Measurements from ENCODE around the gene C19orf47. TPM values are rescaled to one million over a fixed set of nuclear protein-coding genes. Genes with fewer than 3 reads are reported as not detected.

Gene C19orf47
- total RNA-seq, 4 donors from 2014 or later = 4.7 to 27.0 (median 12.8) TPM

DNA sequence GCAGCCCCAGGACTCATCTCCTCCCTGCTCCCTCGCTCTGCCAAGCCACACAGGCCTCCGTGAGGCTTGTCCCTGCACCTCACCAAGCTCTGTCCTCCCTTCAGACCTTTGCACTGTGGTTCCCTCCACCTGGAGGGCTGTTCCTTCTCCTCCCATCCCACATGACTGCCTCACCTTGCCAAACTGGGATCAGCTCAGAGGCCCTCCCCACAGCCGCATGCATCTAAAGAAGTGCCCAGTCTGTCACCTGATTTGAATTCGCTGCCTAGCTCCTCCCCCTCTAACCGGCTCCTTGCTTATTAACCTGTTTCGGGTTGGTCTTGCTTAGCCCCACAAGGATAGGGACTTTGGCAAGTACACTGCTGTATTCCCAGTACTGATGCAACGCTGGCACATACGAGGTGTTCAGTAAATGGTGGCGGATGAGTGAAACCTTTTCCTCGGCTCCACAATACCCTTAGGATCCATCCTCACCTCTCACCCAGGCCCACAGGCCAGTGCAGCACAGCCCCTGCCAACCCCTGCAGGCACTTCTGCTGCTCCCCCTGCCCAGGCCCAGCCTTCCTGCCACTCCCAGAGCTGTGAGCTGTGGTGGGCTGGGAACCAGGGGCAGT, 67.5 kb downstream of the C19orf47 start:
- no peaks in the 10 kb centered on the region for H3K27me3 ChIP-seq
- TF ChIP-seq EP300 (IDR thresholded peaks at IDR 0.05) (no peak), CTCF (IDR thresholded peaks at IDR 0.05) (no peak), POLR2A (IDR thresholded peaks at IDR 0.05) (no peak)
- no peaks in the 10 kb centered on the region for H3K9me3 ChIP-seq
- 60 to 70% methylated on average over 10 of the region's 10 CpGs for WGBS, 2 donors
- peak overlapping the region in 3 of 4 donors; percentile 57 to 83 (median 73) for H3K27ac ChIP-seq
- no peak for DNase-seq (ENCODE audit: low spot score in 2 of 2)
- H3K36me3 ChIP-seq = no peaks in the 10 kb centered on the region
- peaks cover 0 to 80% (median 65%) of the 10 kb centered on the region in 4 donors for H3K4me1 ChIP-seq
- no peak overlapping the region for H3K4me3 ChIP-seq

DNA sequence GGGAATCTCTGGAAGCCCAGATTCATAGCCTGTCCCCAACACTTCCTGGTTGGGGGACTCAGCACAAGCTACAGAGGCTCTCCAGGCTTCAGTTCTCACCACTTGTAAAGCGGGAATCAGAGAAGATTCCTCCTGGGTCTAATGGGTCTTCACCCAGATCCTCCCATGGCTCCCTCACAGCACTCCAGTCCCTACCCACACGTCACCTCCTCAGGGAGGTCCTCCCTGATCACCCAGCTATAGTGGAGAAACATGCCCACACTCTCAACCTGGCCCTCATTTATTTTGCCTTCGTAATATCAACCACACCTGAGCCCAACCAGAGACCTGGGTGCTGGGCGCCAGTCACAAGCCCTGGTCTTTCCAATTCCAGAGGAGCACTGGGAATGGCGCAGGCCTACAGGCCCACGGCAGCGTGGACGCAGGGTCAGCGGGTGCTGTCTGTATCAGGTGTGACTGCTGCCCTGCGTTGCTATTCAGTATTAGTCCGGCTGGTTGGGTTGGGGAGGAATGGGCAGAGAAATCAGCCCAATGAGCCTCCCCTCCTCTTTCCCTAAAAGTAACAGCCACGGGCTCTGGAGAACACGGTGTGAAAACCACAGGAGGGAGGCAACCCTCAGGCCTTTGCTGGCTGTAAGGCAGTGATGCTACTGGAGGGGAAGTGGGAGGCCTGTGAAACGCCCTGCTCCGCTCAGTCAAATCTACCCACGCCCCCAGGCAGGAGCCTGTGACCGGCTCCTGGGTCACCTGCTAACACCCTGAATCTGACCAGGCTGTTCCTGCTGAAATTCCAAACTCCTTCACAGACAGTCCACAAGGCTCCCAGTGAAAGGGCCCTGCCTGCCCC, 68.2 kb downstream of the C19orf47 start:
- no peaks in the 10 kb centered on the region for H3K27me3 ChIP-seq
- TF ChIP-seq EP300 (IDR thresholded peaks at IDR 0.05) = no peak
- TF ChIP-seq CTCF (IDR thresholded peaks at IDR 0.05) = no peak
- TF ChIP-seq POLR2A (IDR thresholded peaks at IDR 0.05) = no peak
- peak overlapping the region; percentile 57 to 83 (median 67) for H3K27ac ChIP-seq
- no peak for DNase-seq (ENCODE audit: low spot score in 2 of 2)
- H3K36me3 ChIP-seq = no peaks in the 10 kb centered on the region
- 68 to 74% methylated on average over 16 to 17 of the region's 17 CpGs for WGBS, 2 donors
- peak overlapping the region in 1 of 4 donors; percentile 38 for H3K4me3 ChIP-seq
- H3K4me1 ChIP-seq = peaks cover 0 to 86% (median 68%) of the 10 kb centered on the region in 4 donors
- H3K9me3 ChIP-seq = no peaks in the 10 kb centered on the region

DNA sequence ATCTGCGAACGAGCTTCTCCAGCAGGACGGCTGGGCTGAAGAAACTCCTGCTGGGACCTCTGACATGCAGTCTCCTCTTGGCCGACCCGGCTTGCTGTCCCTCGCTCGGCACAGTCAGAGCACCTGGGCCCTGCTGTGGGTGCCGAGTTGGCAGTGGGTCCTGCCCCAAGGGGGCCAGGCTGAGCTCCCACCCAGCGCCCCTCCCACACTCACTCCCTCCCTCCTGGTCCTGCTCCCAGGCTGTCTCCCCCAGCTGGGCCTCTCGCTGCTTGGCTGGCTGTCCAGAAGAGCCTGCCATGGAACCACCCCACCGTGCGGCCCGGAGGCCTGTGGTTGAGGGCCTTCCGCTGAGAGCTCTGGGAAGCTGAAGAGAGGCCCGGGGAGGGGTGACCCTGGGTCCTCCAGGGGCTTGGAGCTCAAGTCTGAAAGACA, 69.1 kb downstream of the C19orf47 start:
- no peaks in the 10 kb centered on the region for H3K36me3 ChIP-seq
- H3K9me3 ChIP-seq = no peaks in the 10 kb centered on the region
- H3K4me1 ChIP-seq = peaks cover 0 to 93% (median 75%) of the 10 kb centered on the region in 4 donors
- 38 to 78% methylated on average over 6 to 14 of the region's 15 CpGs for WGBS, 2 donors
- DNase-seq (ENCODE audit: low spot score in 2 of 2) = peak; percentile 49 to 50
- H3K27me3 ChIP-seq = no peaks in the 10 kb centered on the region
- TF ChIP-seq POLR2A (IDR thresholded peaks at IDR 0.05) (no peak), CTCF (IDR thresholded peaks at IDR 0.05) (peak in 1 of 5 experiments; percentile 12), EP300 (IDR thresholded peaks at IDR 0.05) (no peak)
- peak overlapping the region; percentile 57 to 83 (median 67) for H3K27ac ChIP-seq
- peak overlapping the region in 3 of 4 donors; percentile 9 to 38 (median 25) for H3K4me3 ChIP-seq

DNA sequence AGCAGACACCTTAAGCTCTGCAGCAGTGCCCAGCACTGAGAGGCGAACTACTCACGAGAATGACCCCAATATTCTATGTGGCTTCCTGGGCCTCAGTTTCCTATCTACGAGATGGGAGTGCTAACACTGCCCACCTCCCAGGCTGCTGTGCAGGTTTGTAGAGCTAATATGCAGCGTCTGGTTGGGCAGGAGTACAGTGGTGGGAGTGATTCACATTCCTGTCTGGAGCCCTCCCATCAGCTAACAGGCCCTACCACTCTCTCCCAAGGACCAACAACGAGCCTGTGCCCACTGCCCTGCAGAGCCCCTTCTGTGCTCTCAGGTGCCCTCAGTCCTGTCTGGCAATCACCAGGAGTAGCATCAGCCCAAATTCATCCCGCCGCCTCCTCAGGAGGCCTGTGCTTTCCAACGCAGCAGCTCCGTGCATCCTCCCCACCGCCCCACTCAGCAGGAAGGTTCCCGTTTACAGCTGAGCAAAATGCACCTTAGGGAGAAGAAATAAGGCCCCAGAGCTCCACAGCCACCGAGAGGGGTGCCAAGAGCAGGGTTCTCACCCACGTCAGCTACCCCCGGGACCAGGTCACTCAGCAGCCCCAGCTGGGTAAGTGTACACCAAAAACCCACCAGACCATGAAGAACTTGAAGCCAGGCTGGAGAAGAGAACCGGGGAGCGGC, 69.7 kb downstream of the C19orf47 start:
- H3K27ac ChIP-seq = peak overlapping the region; percentile 57 to 83 (median 67)

More for the DNA sequence above, 69.7 kb downstream of the C19orf47 start:
- DNase-seq (ENCODE audit: low spot score in 2 of 2) = no peak
- H3K27me3 ChIP-seq = no peaks in the 10 kb centered on the region
- peak overlapping the region in 3 of 4 donors; percentile 9 to 38 (median 25) for H3K4me3 ChIP-seq
- no peaks in the 10 kb centered on the region for H3K9me3 ChIP-seq
- H3K4me1 ChIP-seq = peaks cover 0 to 93% (median 74%) of the 10 kb centered on the region in 4 donors
- WGBS, 2 donors = 59 to 65% methylated on average over 10 to 15 of the region's 16 CpGs
- no peaks in the 10 kb centered on the region for H3K36me3 ChIP-seq
- TF ChIP-seq CTCF (IDR thresholded peaks at IDR 0.05) = no peak
- TF ChIP-seq EP300 (IDR thresholded peaks at IDR 0.05) = no peak
- TF ChIP-seq POLR2A (IDR thresholded peaks at IDR 0.05) = no peak

All from tibial nerve (tissue), 4 donors.